Measurements from ENCODE around the gene SNCG. TPM values are rescaled to one million over a fixed set of nuclear protein-coding genes. Genes with fewer than 3 reads are reported as not detected.

Gene SNCG
- total RNA-seq, 1 donor from 2014 or later: 9.3 TPM

GRCh38 chr10:86958901-86959736 lies 720 bp downstream of the SNCG start:
- intact Hi-C loops (cut with DNase I): no loop called here
- no peak for DNase-seq (ENCODE audit: low spot score)

DNA sequence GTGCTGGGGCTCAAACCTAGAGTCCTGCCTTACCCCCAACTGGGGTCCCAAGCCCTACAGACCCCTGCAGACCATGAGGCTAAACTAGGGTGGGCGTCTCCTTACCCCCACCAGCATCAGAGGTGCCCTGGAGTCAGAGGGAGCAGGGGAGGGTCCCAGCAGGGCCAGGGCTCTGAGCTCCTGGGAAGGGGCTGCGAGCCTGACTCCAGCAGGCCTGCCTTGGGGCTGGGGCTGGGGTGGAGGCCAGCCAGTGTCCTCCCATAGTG lies 1.3 kb downstream of the SNCG start:
- no peak for DNase-seq (ENCODE audit: low spot score)
- intact Hi-C loops (cut with DNase I): loop anchor here (2.0 kb wide), 1 partner anchor 17 kb away; no protein-coding TSS in a partner anchor

DNA sequence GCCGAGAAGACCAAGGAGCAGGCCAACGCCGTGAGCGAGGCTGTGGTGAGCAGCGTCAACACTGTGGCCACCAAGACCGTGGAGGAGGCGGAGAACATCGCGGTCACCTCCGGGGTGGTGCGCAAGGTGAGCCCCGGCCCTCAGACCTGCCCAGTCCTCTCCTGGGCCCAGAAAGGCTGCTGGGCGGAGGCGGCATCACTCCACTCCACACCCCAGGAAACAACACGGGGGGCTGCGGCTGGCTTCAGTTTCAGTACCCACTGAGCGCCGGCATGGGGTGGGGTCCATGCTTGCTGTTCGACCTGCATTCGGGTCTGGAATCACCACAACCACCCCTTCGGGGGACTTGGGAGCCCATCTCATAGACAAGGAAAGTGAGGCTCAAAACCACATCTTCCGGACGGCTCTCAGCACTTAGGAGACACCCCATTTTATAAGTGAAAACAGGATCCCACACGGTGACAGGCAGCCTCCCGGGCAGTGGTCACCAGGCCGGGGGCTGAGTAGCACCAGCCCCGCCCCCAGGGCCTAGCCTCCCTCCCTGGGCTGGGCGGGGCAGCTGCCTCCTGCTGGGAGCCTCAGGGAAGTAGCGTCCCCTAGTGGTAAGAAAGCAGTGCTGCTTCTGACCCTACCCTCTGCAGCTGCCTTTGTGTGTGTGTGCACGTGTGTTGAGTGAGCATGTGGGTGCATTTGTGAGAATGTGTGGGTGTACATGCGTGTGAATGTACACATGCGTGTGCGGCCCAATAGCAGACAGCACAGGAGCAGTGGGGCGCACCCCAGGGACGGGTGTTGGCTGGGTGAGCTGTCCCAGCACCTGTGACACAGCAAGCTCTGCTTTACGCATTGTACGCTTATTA lies 1.8 kb downstream of the SNCG start:
- DNase-seq (ENCODE audit: low spot score): no peak
- intact Hi-C loops (cut with DNase I): loop anchor here (2.0 kb wide), 1 partner anchor 17 kb away; no protein-coding TSS in a partner anchor

GRCh38 chr10:86960863-86961434 lies 2.5 kb downstream of the SNCG start:
- no peak for DNase-seq (ENCODE audit: low spot score)
- intact Hi-C loops (cut with DNase I): loop anchor here (2.0 kb wide), 1 partner anchor 18 kb away; no protein-coding TSS in a partner anchor

GRCh38 chr10:86961481-86962091 lies 3.2 kb downstream of the SNCG start:
- intact Hi-C loops (cut with DNase I): loop anchor here (2.0 kb wide), 1 partner anchor 19 kb away; no protein-coding TSS in a partner anchor
- peak; percentile 59 for DNase-seq (ENCODE audit: low spot score)

- DNase-seq (ENCODE audit: low spot score): peak; percentile 59
- intact Hi-C loops (cut with DNase I): no loop called here
These were observed 4.0 kb downstream of the SNCG start for GRCh38 chr10:86962136-86962980.

DNA sequence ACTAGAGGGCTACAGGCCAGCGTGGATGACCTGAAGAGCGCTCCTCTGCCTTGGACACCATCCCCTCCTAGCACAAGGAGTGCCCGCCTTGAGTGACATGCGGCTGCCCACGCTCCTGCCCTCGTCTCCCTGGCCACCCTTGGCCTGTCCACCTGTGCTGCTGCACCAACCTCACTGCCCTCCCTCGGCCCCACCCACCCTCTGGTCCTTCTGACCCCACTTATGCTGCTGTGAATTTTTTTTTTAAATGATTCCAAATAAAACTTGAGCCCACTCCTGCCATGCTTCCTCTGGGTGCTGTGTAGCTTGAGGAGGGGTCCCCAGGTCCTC lies 4.5 kb downstream of the SNCG start:
- intact Hi-C loops (cut with DNase I): no loop called here
- DNase-seq (ENCODE audit: low spot score): peak; percentile 41

GRCh38 chr10:86963341-86963919 lies 5.0 kb downstream of the SNCG start:
- intact Hi-C loops (cut with DNase I): no loop called here
- peak; percentile 72 for DNase-seq (ENCODE audit: low spot score)

- intact Hi-C loops (cut with DNase I): no loop called here
- peak; percentile 75 for DNase-seq (ENCODE audit: low spot score)
These were observed 5.9 kb downstream of the SNCG start for GRCh38 chr10:86964061-86964846.

DNA sequence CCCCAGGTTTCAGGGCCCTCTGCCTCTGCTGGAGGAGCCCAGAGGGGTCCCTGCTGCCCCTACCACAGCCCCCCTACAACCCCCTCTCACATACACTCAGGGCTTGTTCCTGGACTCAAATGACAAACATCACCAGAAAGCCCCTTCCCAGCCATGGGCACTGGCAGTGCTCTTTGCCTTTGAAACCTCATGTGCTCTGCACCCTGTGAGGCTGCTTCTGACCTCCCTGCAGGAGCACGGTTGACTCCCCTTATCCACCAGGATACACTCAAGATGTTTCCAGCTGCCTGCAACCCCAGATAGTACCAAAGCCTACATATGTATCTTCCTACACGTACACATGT lies 6.4 kb downstream of the SNCG start:
- intact Hi-C loops (cut with DNase I): no loop called here
- DNase-seq (ENCODE audit: low spot score): no peak

DNA sequence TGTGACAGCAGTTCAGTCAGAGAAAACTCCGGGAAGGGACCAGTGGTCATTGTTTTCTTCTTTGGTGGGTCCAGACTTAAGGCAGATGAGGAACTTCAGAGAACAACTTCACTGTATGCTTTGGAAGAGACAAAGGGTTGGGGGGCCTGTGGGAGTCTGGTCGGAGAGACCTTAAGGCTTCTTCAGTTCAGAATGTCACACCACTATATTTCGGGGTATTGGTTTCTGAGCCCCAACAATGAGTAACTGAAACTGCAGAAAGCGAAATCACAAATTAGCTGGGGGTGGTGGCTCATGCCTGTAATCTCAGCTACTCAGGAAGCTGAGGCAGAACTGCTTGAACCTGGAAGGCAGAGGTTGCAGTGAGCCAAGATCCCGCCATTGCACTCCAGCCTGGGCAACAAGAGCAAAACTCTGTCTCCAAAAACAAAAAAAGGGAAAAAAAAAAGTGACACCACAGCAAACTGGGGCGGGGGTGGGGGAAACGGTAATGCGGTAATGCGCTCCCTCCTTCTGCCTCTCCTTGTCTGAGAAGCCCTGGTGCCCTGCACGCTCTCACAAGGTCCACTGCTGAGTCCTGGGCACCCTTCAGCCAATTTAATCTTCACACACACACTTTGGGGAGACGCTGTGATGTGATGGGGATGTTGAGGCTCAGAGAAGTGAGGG lies 7.7 kb downstream of the SNCG start:
- intact Hi-C loops (cut with DNase I): no loop called here
- no peak for DNase-seq (ENCODE audit: low spot score)

GRCh38 chr10:86967481-86967941 lies 9.1 kb downstream of the SNCG start:
- DNase-seq (ENCODE audit: low spot score): peak; percentile 67

DNA sequence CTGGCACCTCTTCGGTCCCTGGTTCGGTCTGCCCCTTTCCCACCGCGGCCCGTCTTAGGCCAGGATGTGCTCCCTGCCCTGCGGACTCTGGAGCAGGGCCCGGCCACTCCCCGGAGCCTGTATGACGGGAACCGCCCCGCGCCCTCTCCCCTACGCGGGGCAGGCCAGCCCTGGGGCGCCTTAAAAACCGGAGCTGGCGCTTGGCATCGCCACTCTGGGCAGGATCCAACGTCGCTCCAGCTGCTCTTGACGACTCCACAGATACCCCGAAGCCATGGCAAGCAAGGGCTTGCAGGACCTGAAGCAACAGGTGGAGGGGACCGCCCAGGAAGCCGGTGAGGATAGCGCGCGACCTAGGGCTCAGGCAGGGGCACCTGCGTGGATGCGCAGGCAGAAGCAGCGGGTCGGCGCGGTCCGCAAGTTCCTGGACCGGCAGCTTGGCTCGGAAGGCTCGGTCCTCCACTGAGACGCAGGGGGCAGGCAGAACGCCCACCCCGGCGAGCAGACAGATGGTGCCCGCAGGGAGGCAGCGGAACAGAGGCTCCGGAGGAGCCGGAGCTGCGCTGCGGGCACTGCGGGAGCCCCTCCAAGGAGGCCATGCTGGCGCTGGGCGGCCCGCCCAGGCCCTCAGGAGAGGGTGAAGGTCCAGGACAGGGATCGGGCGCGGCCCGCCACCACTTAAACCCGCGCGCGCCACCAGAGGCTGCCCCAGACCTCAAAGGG lies 10.0 kb downstream of the SNCG start, which contains the start of gene ADIRF:
ADIRF (plus strand) TSS at position 212 of the 723 bp plus-strand sequence; CDS start at position 275, 63 bp downstream.
- intact Hi-C loops (cut with DNase I): no loop called here
- DNase-seq (ENCODE audit: low spot score): peak; percentile 79

More at GRCh38 chr10:86967481-86967941, 9.1 kb downstream of the SNCG start:
- intact Hi-C loops (cut with DNase I): no loop called here

DNA sequence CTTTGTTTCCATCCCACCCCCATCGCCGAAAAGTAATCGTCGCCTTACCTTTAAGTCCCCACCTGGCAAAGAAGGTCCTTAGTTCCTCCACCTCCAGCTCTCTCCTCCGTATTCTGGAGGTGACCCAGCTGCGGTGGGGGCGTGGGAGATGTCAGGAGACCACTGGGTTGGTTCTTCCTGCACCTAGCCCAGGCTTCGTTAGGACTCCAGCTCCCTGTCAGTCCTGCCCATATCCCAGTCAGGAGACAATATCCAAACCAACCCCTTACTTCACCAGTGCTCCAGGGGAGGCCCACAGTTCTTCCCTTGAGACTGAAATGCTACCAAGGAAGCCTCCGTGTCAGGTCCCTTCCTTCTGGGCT lies 10.6 kb downstream of the SNCG start:
- intact Hi-C loops (cut with DNase I): no loop called here
- DNase-seq (ENCODE audit: low spot score): no peak

GRCh38 chr10:86969421-86970041 lies 11.1 kb downstream of the SNCG start:
- DNase-seq (ENCODE audit: low spot score): peak; percentile 75
- intact Hi-C loops (cut with DNase I): loop anchor here (2.0 kb wide), 1 partner anchor 125 kb away; the partner anchor contains the start of genes GLUD1 and SHLD2
